ENCODE results near the gene POLR2A.
"Not testable (repeated sequence)": the region's sequence is repeated elsewhere in the genome, so short reads cannot be mapped to it uniquely, and the experiment has no call there.

The POLR2A gene

GRCh38 chr17:7460850-7461660 is 23.1 kb upstream of the POLR2A start:
- DNase-seq (ENCODE audit: low read depth in 3 of 3, low spot score in 1 of 3), result no peak

- DNase-seq (ENCODE audit: low read depth in 3 of 3, low spot score in 1 of 3), result no peak
Measured at GRCh38 chr17:7462474-7463371, 21.4 kb upstream of the POLR2A start.

GRCh38 chr17:7463372-7463846 is 20.8 kb upstream of the POLR2A start:
- no peak for DNase-seq (ENCODE audit: low read depth in 3 of 3, low spot score in 1 of 3)

- no peak for DNase-seq (ENCODE audit: low read depth in 3 of 3, low spot score in 1 of 3)
Measured at GRCh38 chr17:7464081-7464480, 20.1 kb upstream of the POLR2A start.

GRCh38 chr17:7465597-7466275 is 18.4 kb upstream of the POLR2A start:
- no peak for DNase-seq (ENCODE audit: low read depth in 3 of 3, low spot score in 1 of 3)

GRCh38 chr17:7466318-7466638 is 17.9 kb upstream of the POLR2A start:
- DNase-seq (ENCODE audit: low read depth in 3 of 3, low spot score in 1 of 3), result no peak

GRCh38 chr17:7466639-7467341 is 17.4 kb upstream of the POLR2A start:
- no peak for DNase-seq (ENCODE audit: low read depth in 3 of 3, low spot score in 1 of 3)

GRCh38 chr17:7467498-7467897 is 16.7 kb upstream of the POLR2A start:
- no peak for DNase-seq (ENCODE audit: low read depth in 3 of 3, low spot score in 1 of 3)

- DNase-seq (ENCODE audit: low read depth in 3 of 3, low spot score in 1 of 3), result no peak
Measured at GRCh38 chr17:7468290-7468689, 15.9 kb upstream of the POLR2A start.

- DNase-seq (ENCODE audit: low read depth in 3 of 3, low spot score in 1 of 3), result no peak
Measured at GRCh38 chr17:7468804-7469389, 15.3 kb upstream of the POLR2A start.

GRCh38 chr17:7469843-7470242 is 14.3 kb upstream of the POLR2A start:
- not testable (repeated sequence) for DNase-seq (ENCODE audit: low read depth in 3 of 3, low spot score in 1 of 3)

GRCh38 chr17:7470457-7470973 is 13.7 kb upstream of the POLR2A start:
- DNase-seq (ENCODE audit: low read depth in 3 of 3, low spot score in 1 of 3), result not testable (repeated sequence)

GRCh38 chr17:7471729-7472128 is 12.4 kb upstream of the POLR2A start:
- no peak for DNase-seq (ENCODE audit: low read depth in 3 of 3, low spot score in 1 of 3)

GRCh38 chr17:7474767-7475166 is 9.4 kb upstream of the POLR2A start:
- DNase-seq (ENCODE audit: low read depth in 3 of 3, low spot score in 1 of 3), result not testable (repeated sequence)

- no peak for DNase-seq (ENCODE audit: low read depth in 3 of 3, low spot score in 1 of 3)
Measured at GRCh38 chr17:7475764-7476422, 8.3 kb upstream of the POLR2A start.

GRCh38 chr17:7476494-7476893 is 7.7 kb upstream of the POLR2A start:
- DNase-seq (ENCODE audit: low read depth in 3 of 3, low spot score in 1 of 3), result no peak

GRCh38 chr17:7476951-7477350 is 7.2 kb upstream of the POLR2A start:
- no peak for DNase-seq (ENCODE audit: low read depth in 3 of 3, low spot score in 1 of 3)

GRCh38 chr17:7477392-7478275 is 6.5 kb upstream of the POLR2A start:
- no peak for DNase-seq (ENCODE audit: low read depth in 3 of 3, low spot score in 1 of 3)
